Metanephros (tissue), 2 donors: ENCODE results near the gene USP13. TPM values are rescaled to one million over a fixed set of nuclear protein-coding genes. Genes with fewer than 3 reads are reported as not detected.

ENCODE experiments used
- small RNA-seq: library from RNA; depleted of rRNA; stranded (forward); fragments of <200 nt; gene quantifications from one replicate; pipeline ENCODE3, GENCODE V24; 2014; ENCODE audit warnings: low replicate concordance
- total RNA-seq: library from RNA; depleted of rRNA; stranded (reverse); fragments of >200 nt; gene quantifications from one replicate; pipeline ENCODE4 v1.2.3, GENCODE V29; 2014

USP13 gene, protein sequence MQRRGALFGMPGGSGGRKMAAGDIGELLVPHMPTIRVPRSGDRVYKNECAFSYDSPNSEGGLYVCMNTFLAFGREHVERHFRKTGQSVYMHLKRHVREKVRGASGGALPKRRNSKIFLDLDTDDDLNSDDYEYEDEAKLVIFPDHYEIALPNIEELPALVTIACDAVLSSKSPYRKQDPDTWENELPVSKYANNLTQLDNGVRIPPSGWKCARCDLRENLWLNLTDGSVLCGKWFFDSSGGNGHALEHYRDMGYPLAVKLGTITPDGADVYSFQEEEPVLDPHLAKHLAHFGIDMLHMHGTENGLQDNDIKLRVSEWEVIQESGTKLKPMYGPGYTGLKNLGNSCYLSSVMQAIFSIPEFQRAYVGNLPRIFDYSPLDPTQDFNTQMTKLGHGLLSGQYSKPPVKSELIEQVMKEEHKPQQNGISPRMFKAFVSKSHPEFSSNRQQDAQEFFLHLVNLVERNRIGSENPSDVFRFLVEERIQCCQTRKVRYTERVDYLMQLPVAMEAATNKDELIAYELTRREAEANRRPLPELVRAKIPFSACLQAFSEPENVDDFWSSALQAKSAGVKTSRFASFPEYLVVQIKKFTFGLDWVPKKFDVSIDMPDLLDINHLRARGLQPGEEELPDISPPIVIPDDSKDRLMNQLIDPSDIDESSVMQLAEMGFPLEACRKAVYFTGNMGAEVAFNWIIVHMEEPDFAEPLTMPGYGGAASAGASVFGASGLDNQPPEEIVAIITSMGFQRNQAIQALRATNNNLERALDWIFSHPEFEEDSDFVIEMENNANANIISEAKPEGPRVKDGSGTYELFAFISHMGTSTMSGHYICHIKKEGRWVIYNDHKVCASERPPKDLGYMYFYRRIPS
- 19.8 TPM for total RNA-seq

DNA sequence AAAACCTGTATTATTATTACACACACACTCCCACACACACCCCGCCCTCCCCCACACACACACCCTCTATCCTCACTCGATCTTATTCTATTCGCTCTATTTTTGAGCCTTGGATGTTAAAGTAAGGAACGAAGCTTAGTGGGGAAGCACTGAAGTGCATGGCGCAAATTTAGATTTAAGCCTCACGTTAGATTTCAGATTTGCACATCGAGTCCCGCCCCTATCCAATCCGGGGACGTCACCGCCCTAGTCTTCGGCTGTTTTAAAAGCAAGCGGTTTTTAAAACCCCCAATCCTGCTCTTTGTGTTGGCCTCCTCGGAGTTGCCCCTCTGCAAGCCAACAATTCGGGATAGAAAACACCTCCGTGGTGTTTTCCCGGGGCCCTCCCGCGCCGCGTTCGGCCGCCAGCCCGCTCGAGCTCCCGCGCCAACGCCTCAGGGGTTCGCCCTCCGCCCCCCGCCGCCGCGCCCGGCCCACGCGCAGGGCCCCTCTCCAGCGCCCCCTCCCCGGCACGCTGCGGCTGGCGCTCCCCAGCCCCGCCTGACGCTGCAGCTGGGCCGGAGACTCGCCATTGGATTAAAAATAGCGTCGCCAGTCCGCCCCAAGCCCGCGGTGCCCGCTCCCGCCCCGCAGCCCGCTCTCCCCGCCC lies at the start of gene USP13:
Gene USP13 (plus strand): TSS at position 594 of the 649 bp plus-strand sequence. CDS start 186 bp downstream, outside the sequence.

DNA sequence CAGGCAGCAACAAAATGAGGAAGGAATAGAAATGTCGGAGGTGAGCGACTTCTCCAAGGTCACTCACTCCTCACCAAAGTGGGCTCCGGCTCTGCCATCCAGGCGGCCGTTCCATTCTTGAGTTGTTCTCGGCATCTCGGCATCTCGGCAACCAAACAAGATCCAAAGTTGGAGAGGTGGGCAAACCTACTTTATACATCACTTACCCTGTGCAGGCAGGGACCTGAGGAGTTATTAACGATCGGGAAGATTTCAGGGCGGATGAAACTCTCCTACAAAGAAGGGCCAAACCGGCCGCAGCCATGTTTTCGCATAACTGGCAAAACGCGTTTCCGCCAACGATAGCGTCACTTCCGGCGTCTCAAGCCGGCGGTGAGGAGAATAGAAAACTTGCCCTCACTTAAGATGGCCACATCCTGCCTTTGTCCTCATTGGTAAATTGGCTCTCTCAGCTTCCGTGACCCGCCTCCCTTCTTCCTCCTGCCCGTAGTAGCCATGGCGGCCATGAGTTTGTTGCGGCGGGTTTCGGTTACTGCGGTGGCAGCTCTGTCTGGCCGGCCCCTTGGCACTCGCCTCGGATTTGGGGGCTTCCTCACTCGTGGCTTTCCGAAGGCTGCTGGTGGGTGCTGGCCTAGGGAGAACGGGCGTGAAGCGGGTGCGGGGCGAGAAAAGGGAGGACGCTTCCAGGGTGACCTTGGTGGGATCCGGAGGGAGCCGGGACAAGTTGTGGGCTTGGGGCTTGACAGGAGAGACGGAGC lies 48.3 kb upstream of the USP13 start, which contains the start of the genes MRPL47 and NDUFB5:
Gene MRPL47 (minus strand): TSS at position 318 of the 758 bp plus-strand sequence. CDS start 14 bp downstream, at position 304.
Gene NDUFB5 (plus strand): TSS at position 474 of the 758 bp plus-strand sequence. CDS start 22 bp downstream, at position 496.

Small RNA genes lying within 50 kb of the gene (small RNA-seq; reads per million reads assigned to genes)
- not detected for gene RF01210

Other genes starting within 250 kb of the USP13 start
- gene GNB4, start 201.6 kb upstream of the USP13 start, total RNA-seq: 37.4 TPM
- 45.4 TPM for gene ACTL6A, start 90.1 kb upstream of the USP13 start, total RNA-seq
- gene MRPL47, start 48.4 kb upstream of the USP13 start, total RNA-seq: 24.6 TPM
- gene NDUFB5, start 48.2 kb upstream of the USP13 start, total RNA-seq: 105 TPM